ENCODE measurements around the gene FOXR1.

DNA sequence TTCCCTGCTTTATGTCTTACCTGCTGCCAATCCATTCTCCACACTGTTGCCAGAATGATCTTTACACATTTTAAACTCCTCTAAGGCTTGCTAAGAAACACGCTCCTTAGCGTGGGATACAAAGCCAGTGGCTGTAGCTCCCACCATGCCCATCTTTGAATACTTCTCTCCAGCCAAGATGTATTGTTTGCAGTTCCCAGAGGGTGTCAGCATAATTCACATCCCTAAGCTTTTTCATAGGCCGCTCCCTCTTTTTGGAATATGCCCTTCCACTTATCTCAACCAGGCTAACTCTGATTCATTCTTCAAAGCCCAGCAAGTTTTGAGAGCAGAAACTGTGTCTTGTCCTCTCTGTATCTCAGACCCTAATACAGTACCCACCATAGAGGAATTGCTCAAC lies 23.6 kb upstream of the FOXR1 start:
- TF ChIP-seq CTCF (IDR thresholded peaks at IDR 0.05; ENCODE audit: low read depth, low read length) (no peak), MYC (IDR thresholded peaks at IDR 0.05; ENCODE audit: low read depth, low read length) (no peak), POLR2A (IDR thresholded peaks at IDR 0.05; ENCODE audit: extremely low read depth, insufficient read length) (no peak)
- TF ChIP-seq, protein P1, sequence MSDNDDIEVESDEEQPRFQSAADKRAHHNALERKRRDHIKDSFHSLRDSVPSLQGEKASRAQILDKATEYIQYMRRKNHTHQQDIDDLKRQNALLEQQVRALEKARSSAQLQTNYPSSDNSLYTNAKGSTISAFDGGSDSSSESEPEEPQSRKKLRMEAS (IDR thresholded peaks at IDR 0.05; ENCODE audit: low read depth, low read length): no peak
